Fibroblast of mammary gland (primary cell): ENCODE results near the gene PHF23.
"Not testable (repeated sequence)": the region's sequence is repeated elsewhere in the genome, so short reads cannot be mapped to it uniquely, and the experiment has no call there.

Experiments used
- DNase-seq: peaks from one replicate; pipeline ENCODE4 v3.0.0-alpha.2; 2010; ENCODE audit warnings: low read depth
- H3K4me3 ChIP-seq: 2 replicates; pipeline ENCODE4 v1.5.1; 2011; ENCODE audit warnings: low read depth, mild to moderate bottlenecking, low read length, moderate library complexity; ENCODE audit not compliant: control insufficient read depth
- TF ChIP-seq, protein P1 (sequence below): conservative IDR thresholded peaks from 2 replicates; pipeline ENCODE4 v1.5.1; 2011; ENCODE audit warnings: low read depth, low read length, inconsistent platforms; ENCODE audit not compliant: control insufficient read depth, insufficient read depth

The PHF23 gene

DNA sequence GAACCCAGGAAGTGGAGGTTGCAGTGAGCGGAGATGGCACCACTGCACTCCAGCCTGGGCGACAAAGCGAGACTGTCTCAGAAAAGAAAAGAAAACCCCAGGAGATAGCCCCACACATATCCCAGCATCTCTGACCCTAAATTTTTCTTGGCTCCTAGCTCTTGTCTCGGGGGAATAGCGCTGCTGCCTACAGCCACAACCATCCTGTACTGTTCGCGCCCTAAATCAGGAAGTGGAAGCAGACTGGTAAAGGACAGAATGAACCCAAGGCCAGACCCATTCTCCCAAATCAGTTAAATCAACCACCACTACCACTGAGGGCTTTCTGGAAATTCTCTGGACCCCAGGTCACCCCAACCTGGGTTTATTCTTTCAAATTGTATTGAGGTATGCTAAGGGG, 10.6 kb upstream of the PHF23 start:
- TF ChIP-seq, protein P1, sequence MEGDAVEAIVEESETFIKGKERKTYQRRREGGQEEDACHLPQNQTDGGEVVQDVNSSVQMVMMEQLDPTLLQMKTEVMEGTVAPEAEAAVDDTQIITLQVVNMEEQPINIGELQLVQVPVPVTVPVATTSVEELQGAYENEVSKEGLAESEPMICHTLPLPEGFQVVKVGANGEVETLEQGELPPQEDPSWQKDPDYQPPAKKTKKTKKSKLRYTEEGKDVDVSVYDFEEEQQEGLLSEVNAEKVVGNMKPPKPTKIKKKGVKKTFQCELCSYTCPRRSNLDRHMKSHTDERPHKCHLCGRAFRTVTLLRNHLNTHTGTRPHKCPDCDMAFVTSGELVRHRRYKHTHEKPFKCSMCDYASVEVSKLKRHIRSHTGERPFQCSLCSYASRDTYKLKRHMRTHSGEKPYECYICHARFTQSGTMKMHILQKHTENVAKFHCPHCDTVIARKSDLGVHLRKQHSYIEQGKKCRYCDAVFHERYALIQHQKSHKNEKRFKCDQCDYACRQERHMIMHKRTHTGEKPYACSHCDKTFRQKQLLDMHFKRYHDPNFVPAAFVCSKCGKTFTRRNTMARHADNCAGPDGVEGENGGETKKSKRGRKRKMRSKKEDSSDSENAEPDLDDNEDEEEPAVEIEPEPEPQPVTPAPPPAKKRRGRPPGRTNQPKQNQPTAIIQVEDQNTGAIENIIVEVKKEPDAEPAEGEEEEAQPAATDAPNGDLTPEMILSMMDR = no peak

DNA sequence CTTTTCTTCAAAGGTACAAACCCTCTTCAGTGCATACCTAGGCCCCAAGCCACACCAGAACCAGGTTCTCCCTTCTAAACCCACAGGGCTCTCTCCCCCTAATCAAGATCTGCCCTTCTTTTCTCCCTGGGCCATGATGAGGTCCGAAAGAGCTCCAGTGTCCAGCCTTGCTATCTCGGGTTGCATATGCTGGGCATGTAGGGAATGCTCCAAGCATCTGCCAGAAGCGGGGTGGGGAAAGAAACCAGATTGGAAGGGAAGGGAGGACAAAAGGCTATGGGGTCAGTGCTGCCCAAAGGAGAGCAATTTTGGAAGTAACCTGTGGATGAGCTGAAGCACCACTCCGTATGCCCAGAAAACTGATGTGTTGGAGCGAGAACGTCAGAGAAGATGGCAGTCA, 10.0 kb upstream of the PHF23 start:
- no peak overlapping the region for H3K4me3 ChIP-seq
- TF ChIP-seq, protein P1 = no peak
- DNase-seq = no peak

More for the DNA sequence above, 10.6 kb upstream of the PHF23 start:
- peak overlapping the region; percentile 94 for H3K4me3 ChIP-seq
- DNase-seq = no peak

DNA sequence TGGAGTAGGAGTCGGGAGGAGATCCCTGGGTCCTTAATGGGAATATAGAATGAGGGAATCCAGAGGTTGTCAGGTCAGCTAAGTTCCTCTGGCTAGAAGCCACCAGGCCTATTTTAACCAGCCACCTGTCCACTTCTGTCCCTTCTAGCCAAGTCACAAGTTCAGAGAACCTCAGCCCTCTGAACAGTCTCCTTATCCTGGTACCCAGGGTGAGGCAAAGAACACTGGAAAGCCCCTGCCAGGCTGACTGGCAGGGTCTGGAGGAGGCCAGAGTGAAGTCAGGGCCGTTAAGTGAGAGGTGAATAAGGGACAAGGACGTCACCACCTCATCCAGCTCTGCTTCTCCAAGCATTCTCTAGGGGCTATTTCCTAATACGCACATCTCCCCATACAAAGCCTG, 9.5 kb upstream of the PHF23 start:
- TF ChIP-seq, protein P1 = no peak
- H3K4me3 ChIP-seq = no peak overlapping the region
- DNase-seq = no peak

DNA sequence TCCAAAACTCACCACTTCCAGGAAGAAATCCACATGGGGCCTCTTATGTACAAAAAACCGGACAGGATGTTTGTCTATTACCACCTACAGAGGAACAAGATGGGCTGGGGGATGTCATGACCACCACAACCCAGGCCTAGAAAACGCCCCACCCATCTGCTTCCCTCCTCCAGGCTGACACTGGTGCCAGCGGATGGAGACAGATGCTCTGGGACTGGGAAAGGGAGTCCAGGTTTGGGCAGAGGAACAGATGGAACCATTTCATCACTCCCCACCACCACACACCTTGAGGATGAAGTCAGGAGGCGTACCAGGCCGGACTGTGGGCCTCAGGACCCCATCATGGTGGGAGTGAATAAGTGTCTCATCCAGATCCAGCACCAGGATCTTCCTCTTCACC, 7.5 kb upstream of the PHF23 start:
- TF ChIP-seq, protein P1 = no peak
- no peak overlapping the region for H3K4me3 ChIP-seq
- no peak for DNase-seq

DNA sequence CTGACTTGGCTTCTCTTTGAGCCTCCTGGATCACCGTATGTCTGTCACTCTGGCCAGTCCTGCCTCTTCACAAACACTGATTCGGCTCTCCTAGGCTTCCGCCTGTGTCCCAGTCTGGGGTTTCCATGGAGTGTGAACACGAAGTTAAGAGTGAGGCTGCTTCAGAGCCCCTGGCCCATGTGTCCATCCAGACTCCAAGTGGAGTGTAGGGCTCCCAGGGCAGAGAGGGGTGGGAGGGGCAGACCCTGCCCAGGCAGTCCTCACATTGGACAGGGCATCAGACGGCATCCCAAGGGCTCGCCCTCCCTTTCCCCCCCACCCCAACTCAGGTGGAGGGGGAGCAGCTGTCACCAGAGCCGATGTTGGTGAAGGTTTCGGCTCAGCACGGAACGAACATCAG, 4.6 kb upstream of the PHF23 start:
- DNase-seq, H3K4me3 ChIP-seq: not testable (repeated sequence)

DNA sequence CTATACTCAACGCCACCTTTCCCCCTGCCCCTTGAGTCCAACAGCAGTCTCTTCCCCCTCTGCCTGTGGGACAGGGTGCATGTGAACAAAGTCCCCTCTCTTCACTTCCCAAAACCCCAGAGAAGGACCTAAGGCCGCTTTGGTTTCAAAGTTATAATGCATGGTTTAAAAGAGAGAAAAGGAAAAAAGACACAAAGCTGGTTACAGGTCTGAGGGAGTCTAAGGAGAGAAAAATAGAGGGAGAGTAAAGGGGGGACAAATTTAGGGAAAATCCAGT, 4.1 kb upstream of the PHF23 start:
- peak overlapping the region; percentile 74 for H3K4me3 ChIP-seq
- no peak for DNase-seq
- TF ChIP-seq, protein P1 = no peak

DNA sequence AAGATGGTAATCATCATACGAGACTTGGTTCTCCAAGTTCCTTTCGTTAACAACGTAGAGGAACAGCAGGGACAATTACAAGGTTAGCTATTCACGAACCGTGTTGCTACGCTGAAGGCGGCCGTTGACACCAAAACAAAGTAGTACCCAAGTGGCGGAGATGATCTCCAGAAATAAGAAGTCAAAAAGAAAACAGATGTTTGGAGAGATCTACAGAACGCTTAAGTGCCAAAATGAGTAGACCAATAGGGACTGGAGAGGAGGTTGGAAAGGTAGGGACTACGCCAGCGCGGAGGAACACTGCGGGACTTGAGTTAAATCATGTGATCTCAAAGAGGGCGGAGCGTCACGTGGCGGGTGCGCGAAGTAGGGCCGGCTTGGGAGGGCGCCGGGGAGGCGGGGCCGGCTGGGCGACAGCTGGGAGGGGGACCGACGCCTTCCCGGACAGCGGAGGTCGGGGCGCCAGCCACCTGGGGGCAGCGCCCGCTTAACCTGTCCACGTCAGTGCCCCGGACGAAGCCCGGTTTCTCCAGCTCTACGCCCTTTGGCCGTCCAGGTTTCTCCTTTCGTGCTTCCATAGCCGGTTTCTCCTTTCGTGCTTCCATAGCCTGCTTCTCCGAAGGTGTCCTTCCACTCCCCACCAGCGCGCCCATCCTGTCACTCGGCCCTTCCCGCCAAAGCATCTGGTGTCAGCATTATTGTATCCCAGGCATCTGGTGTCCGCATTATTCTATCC, 3.6 kb upstream of the PHF23 start:
- peak; percentile 95 for DNase-seq
- peak overlapping the region; percentile 74 for H3K4me3 ChIP-seq
- TF ChIP-seq, protein P1 = no peak
